Neural crest cell (in vitro differentiated cells): Measurements from ENCODE around the gene ATAD3A. TPM values are rescaled to one million over a fixed set of nuclear protein-coding genes. Genes with fewer than 3 reads are reported as not detected.

Experiments
- DNase-seq: peaks from one replicate; pipeline ENCODE4 v3.0.0; 2021; ENCODE audit warnings: low read depth, mixed read lengths, low spot score
- H3K27ac Mint-ChIP-seq: one replicate; pipeline ENCODE4 v1.8.0; 2021; ENCODE audit warnings: mild to moderate bottlenecking, mixed read lengths; ENCODE audit not compliant: unreplicated experiment
- H3K27me3 Mint-ChIP-seq: 2 replicates; pipeline ENCODE4 v1.8.0; 2021; ENCODE audit warnings: low read depth, mild to moderate bottlenecking, mixed read lengths
- H3K36me3 Mint-ChIP-seq: 2 replicates; pipeline ENCODE4 v1.8.0; 2021; ENCODE audit warnings: low read depth, mild to moderate bottlenecking, mixed read lengths
- H3K4me1 Mint-ChIP-seq: 2 replicates; pipeline ENCODE4 v1.8.0; 2021; ENCODE audit warnings: mixed read lengths
- H3K4me3 Mint-ChIP-seq: one replicate; pipeline ENCODE4 v1.8.0; 2021; ENCODE audit warnings: mild to moderate bottlenecking, mixed read lengths
- H3K9me3 Mint-ChIP-seq: 2 replicates; pipeline ENCODE4 v1.8.0; 2021; ENCODE audit warnings: mixed read lengths
- CTCF ChIP-seq: fragments of 200-600 bp; sonication (generic); conservative IDR thresholded peaks from 2 replicates; pipeline ENCODE4 v1.5.0; 2021; ENCODE audit warnings: antibody characterized with exemption, mild to moderate bottlenecking
- total RNA-seq: library from RNA; stranded (reverse); gene quantifications from 2 replicates; pipeline ENCODE4 v1.2.1, GENCODE V29; 2021

Gene ATAD3A
- total RNA-seq, 1 donor from 2014 or later: 54.4 TPM

- peaks cover 4% of the 10 kb centered on the region for H3K27me3 Mint-ChIP-seq
- peaks cover 6% of the 10 kb centered on the region for H3K4me1 Mint-ChIP-seq
- no peak overlapping the region for H3K27ac Mint-ChIP-seq
- no peak for DNase-seq
- no peaks in the 10 kb centered on the region for H3K9me3 Mint-ChIP-seq
- no peak for TF ChIP-seq CTCF
- no peak overlapping the region for H3K4me3 Mint-ChIP-seq
- peaks cover 5% of the 10 kb centered on the region for H3K36me3 Mint-ChIP-seq
These were observed 34.2 kb downstream of the ATAD3A start for GRCh38 chr1:1545946-1546737.

DNA sequence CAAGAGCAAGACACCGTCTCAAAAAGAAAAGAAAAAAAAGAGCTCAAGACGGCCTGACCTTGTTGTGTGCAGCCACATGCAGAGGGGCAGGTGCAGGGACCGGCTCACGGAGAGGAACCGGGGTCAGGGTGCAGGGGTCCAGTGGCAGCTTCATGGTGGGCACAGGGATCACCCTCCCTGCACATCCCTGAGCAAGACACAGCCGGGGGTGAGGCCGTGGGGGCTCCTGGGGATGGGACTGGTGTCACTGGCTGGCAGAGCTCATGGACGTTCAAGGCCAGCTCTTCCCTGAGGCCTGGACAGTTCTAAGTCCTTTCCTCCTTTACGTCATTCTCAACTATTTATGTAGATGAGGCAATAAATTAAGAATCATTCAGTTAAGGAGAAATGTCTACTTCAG is 35.0 kb downstream of the ATAD3A start:
- H3K9me3 Mint-ChIP-seq: no peaks in the 10 kb centered on the region
- TF ChIP-seq CTCF: no peak
- H3K36me3 Mint-ChIP-seq: no peaks in the 10 kb centered on the region
- peaks cover 2% of the 10 kb centered on the region for H3K27me3 Mint-ChIP-seq
- H3K4me3 Mint-ChIP-seq: no peak overlapping the region
- H3K4me1 Mint-ChIP-seq: no peaks in the 10 kb centered on the region
- no peak for DNase-seq
- no peak overlapping the region for H3K27ac Mint-ChIP-seq

- Mint-ChIP-seq H3K27me3 (peaks cover 3% of the 10 kb centered on the region), H3K9me3 (no peaks in the 10 kb centered on the region), H3K36me3 (no peaks in the 10 kb centered on the region), H3K27ac (no peak overlapping the region), H3K4me1 (no peaks in the 10 kb centered on the region), H3K4me3 (no peak overlapping the region)
- TF ChIP-seq CTCF: no peak
- DNase-seq: no peak
These were observed 35.5 kb downstream of the ATAD3A start for GRCh38 chr1:1547476-1547875.

- no peak for TF ChIP-seq CTCF
- DNase-seq: no peak
- Mint-ChIP-seq H3K27me3 (peaks cover 3% of the 10 kb centered on the region), H3K27ac (no peak overlapping the region), H3K4me1 (no peaks in the 10 kb centered on the region), H3K4me3 (no peak overlapping the region), H3K36me3 (no peaks in the 10 kb centered on the region), H3K9me3 (no peaks in the 10 kb centered on the region)
These were observed 36.6 kb downstream of the ATAD3A start for GRCh38 chr1:1548591-1548990.

GRCh38 chr1:1550087-1550486 is 38.1 kb downstream of the ATAD3A start:
- no peak overlapping the region for H3K27ac Mint-ChIP-seq

More at GRCh38 chr1:1550087-1550486, 38.1 kb downstream of the ATAD3A start:
- no peaks in the 10 kb centered on the region for H3K36me3 Mint-ChIP-seq
- H3K4me1 Mint-ChIP-seq: peaks cover 4% of the 10 kb centered on the region
- TF ChIP-seq CTCF: no peak
- H3K9me3 Mint-ChIP-seq: no peaks in the 10 kb centered on the region
- DNase-seq: no peak
- peaks cover 6% of the 10 kb centered on the region for H3K27me3 Mint-ChIP-seq
- H3K4me3 Mint-ChIP-seq: no peak overlapping the region
